Nucleus accumbens (tissue), 56 donors: ENCODE measurements around the gene ZNF658.
"Not testable (repeated sequence)": the region's sequence is repeated elsewhere in the genome, so short reads cannot be mapped to it uniquely, and the experiment has no call there.

Experiments used
- DNase-seq, 56 donors: peaks; one replicate each; lab custom pipeline; 2025; lab: John Stamatoyannopoulos, UW

Gene ZNF658

DNA sequence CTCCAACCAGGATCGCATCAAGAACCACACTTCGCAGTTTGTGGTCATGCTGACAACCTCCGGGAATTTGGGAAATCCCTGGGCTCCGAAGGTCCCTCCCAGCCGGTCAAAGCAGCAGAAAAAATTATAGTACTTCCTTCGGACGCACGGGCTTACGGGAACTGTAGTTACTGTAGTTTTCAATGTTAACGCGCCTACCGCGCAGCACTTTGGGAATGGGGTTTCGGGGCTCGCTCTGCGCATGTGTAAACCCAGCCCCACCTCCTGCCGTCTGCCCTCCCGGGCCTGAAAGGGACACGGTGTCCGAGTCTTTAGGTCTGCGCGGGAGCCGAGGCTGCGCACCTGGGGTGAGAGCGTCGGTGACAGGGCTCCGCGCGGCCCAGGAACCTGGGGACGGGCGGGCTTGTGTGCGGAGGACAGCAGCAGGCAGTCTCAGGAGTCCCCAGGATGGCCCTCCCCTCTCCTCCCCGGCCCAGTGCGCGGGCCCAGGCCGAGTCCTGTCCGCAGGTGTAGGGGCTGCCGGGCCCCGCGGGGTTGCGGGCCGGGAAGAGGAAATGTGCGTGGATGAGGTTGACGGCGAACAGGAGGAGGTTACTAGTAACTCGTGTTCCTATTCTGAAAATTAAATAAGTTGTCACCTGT, at the start of gene ZNF658:
TSS of gene ZNF658 (plus strand) at position 236 of the 642 bp plus-strand sequence. CDS start 2,837 bp downstream, outside the sequence.
- not testable (repeated sequence) for DNase-seq

DNA sequence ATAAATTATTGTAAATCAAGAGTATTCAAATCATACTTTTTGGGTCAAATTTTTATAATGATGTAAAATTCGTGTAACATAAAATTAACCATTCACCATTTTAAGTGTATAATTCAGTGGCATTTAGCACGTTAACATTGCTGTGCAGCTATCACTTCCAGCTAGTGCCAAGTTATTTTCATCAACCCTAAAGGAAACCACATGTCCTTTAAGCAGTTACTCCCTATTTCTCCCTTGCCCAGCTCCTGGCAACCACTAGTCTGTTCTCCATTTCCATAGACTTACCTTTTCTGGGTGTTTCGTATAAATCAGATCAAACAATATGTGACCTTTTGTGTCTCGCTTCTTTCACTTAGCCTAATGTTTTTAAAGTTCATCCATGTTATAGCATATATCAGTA, 38.8 kb upstream of the ZNF658 start:
- DNase-seq = not testable (repeated sequence)

DNA sequence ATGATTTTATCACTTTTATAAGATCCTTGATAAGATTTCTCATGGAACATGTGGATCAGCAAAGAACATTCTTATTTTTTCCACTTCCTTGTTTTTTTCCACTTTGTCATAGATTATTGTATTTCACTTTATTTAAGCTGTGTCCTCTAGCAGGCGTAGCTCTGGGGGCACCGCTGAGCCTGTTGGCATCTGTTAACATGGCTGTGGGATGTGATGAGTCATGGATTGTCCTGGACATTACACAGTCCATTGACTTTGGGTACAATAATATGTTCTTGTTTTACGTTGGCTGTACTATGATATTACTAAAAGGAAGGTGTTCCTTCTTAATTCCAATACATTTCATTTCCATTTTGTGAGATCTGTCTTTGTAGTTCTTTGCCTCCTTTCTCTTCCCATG, 31.9 kb upstream of the ZNF658 start:
- DNase-seq = not testable (repeated sequence)

DNA sequence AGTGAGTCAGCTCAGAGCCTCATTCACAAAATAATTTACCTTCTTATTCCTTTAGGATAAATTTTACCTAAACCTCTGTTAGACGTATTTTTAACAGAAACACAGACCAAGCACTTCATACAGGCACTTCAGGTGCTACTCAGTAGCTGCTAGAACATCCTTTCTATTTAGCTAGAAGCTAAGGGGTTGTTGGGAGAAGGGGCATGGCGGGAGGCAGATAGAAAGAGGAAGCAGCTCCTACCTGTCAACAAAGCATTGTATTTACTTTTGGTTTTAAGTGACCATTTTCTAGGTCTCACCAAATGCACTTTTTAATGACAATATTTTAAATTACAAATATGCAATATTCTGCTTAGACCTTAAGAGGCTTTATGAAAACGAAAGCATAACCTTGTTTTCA, 19.9 kb upstream of the ZNF658 start:
- DNase-seq = not testable (repeated sequence)

DNA sequence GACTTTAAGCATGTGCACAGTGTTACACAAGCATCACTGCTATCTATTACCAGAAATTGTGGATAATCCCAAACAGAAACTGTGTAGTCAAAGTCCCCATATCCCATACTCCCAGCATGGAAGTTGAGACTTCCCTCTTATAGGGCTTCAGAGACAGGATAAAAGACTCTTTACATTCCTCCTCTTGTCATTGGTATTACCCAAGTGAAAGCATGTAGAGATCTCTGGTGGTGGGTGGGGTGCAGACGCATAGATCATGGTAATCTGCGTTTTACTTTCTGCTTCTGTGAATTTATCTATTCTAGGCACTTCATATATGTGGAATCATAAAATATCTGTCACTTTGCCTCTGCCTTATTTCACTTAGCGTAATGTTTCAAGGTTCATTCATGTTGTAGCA, 18.7 kb upstream of the ZNF658 start:
- DNase-seq = not testable (repeated sequence)

DNA sequence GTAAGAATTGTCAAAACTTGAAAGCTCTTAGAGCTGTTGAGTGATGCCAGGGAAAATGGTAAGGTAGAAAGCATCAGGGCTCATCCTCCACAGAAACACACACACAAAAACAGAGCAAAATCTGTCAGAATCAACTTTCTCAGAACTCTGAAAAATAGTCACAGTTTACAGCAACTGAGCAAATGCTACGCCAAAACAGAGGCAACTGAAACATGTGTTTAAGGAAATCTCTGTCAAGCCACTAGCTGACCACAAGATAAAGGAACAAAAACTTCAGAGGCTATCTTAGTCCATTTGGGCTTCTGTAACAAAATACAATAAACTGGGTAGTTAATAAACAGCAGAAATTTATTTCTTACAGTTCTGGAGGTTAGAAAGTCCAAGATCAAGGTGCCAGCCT, 10.2 kb upstream of the ZNF658 start:
- DNase-seq = not testable (repeated sequence)

DNA sequence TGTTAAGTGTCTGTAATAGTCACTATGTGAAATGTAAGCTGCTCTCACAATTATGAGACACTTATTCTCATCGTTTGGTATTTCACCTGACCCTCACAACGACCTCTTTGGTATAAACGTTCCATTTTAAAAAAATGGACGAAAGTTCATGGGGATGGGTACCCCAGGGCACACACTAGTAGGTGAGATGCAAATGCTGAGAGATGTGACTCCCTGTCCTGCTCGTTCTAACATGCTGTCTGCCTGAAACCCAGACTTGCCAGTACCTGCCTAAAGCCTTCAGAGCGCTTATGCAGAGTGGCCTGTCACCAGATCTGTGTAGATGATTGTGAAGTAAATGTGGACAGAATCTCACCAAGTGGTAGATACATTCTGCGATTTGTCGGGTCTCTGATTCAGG, 616 bp downstream of the ZNF658 start:
- DNase-seq = not testable (repeated sequence)

DNA sequence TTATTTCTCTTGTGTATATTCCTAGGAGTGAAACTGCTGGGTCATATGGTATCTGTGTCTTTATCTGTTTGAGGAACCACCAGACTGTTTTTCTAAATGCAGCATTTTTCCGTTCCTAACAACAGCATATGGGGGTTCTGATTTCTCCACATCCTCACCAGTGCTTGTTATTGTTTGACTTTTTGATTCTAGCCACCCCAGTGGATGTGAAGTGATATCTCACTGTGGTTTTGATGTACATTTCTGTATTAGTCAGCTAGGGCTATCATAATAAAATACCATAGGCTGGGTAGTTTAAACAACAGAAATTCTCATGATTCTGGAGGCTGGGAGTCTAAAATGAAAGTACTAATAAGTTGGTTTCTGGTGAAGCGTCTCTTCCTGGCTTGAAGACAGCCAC, 9.0 kb downstream of the ZNF658 start:
- DNase-seq = not testable (repeated sequence)

DNA sequence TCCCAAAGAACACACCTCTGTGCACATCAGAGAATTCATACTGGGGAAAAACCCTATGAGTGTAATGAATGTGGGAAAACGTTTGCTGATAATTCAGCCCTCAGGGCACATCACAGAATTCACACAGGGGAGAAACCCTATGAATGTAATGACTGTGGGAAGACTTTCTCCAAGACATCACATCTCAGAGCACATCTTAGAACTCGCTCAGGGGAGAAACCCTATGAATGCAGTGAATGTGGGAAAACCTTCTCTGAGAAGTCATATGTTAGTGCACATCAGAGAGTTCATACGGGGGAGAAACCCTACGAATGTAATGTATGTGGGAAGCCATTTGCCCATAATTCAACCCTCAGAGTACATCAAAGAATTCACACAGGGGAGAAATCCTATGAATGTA, 19.5 kb downstream of the ZNF658 start:
- DNase-seq = not testable (repeated sequence)

DNA sequence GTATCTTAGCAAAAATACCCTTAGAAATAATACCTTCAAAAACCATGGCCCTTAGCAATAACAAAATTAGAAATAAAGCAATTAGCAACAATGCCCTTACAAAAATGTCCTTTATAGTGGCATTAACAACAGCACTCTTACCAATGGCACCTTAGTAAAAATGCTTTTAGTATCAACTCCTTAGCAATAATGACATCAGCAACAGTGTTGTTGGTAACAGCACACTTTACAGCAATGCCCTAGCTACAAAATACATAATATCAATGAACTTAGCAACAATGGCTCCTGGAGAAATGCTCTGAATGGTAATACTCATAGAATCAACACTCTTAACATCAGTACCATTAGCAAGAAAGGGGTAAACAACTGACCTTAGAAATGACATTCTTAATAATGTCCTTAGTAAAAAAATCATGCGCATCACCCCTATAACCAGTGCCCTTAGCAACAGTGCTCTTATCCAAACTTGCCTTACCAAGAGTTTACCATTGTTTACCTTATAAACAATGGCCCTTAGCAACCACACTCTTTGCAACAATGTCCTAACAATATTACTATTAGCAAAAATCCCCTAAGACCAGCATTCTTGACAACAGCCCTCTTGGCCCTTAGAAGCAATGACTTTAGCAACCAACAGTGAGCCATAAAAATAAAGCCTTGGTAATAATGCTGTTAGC, 35.8 kb downstream of the ZNF658 start:
- not testable (repeated sequence) for DNase-seq

DNA sequence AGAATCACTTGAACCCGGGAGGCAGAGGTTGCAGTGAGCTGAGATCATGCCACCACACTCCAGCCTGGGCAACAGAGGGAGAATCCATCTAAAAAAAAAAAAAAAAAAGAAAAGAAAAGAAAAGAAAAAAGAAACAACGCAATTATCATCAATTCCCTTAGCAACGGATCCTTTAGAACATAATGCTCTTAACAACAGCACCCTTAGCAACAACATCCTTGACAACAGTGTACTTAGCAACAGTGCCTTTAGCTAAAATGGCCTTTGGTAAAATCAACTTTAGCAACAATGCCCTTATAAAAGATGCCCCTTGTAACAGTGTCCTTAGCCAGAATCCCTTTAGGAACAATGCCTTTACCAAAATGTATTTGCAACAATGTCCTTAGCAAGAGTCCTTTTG, 37.1 kb downstream of the ZNF658 start:
- not testable (repeated sequence) for DNase-seq

DNA sequence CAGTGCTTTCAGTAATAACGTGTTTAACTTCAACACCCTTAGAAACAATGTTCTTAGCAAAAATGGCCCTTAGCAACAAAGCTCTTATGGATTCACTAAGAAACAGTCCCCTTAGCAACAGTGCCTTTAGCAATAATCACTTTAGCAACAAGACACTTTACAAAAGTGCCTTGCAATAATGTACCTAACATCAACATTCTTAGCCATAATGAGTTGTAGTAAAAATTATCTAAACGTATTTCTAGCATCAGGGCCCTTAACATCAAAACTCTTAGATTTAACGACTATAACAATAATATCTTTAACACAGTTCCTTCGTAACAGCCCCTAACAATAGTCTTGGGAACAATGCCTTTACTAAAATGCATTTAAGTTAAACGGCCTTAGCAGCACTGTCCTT, 37.8 kb downstream of the ZNF658 start:
- DNase-seq = not testable (repeated sequence)

DNA sequence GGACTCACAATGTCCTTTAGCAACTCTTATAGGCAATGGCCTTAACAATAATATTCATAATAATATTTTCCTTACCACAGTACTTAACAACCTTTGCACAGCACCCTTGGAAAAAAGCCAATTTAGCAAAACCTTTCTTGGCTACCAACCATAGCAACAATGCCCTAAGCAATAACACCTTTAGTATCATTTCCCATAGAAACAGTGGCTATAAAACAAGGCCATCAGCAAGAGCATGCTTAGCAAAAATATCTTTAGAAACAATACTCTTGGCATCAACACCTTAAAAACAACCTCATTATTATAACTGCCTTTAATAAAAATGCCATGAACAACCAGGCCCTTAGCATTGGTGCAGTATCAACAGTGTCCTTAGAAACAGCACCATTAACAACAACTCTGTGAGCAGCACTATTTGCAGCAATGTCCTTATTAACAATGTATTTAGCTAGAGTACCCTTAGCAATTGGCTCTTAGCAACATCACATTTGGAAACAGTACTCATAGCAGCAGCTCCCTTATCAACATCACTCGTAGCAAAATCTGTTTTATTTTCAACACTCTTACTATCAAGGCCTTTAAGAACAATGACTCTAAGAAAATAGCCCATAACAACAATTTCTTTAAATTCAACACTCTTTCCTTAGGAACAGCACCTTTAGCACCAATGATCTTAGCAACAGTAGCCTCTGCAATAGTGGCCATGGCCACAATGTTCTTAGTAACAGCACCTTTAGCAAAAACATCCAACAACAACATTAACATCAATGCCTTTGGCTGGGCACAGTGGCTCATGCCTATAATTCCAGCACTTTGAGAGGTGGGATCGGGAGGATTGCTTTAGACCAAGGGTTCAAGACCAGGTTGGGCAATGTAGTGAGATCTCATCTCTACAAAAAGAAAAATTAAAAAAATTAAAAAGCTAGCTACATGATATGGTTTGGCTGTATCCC, 39.6 kb downstream of the ZNF658 start:
- not testable (repeated sequence) for DNase-seq

DNA sequence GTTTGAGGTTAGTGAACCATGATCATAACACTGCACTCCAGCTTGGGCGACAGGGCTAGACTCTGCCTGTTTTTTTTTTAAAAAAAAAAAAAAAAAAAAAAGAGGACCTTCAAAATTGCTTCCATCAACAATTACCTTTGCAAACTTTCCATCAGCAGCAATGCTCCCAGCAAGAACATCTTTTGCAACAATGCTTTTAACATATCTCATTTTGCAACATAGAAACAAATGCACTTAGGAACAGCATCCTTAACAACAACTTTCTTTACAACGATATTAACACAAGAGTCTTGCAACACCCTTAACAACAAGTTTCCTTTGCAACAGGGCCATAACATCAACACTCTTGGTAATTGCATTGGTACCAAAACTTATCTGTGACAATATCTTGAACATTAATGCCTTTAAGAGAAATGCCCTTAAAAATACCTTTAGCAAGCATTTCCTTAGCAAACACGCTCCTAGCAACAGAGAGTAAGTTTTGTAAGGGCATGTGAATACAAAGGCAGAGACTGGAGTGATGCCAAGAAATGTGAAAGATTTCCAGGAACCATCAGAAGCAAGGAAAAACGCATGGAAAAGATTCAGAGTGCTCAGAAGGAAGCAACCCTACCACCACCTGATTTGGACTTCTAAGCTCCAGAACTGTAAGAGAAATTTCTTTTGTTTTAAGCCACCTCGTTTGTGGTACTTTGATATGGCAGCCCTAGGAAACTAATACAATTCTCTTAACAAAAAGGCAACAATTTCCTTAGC, 42.1 kb downstream of the ZNF658 start:
- not testable (repeated sequence) for DNase-seq

DNA sequence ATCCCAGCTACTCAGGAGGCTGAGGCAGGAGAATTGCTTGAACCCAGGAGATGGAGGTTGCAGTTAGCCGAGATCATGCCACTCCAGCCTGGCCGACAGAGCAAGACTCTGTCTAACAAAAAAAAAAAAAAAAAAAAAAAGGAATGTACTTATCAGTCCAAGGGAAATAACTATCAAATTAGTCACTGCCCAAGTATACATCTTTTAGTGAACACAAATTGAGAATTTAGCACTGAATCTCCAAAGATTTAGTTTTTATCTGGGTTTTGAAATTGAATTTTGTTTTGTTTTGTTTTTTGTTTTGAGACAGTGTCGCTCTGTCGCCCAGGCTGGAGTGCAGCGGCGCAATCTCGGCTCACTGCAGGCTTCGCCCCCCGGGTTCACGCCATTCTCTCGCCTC, 52.1 kb downstream of the ZNF658 start:
- not testable (repeated sequence) for DNase-seq
